Inferior parietal cortex (tissue), 1 donor: ENCODE results near the gene RAB5A.
"Not testable (repeated sequence)": the region's sequence is repeated elsewhere in the genome, so short reads cannot be mapped to it uniquely, and the experiment has no call there.

ENCODE experiments used
- DNase-seq: peaks from one replicate; pipeline ENCODE4 v3.0.0-alpha.2; 2016; ENCODE audit errors: extremely low spot score

RAB5A gene

DNA sequence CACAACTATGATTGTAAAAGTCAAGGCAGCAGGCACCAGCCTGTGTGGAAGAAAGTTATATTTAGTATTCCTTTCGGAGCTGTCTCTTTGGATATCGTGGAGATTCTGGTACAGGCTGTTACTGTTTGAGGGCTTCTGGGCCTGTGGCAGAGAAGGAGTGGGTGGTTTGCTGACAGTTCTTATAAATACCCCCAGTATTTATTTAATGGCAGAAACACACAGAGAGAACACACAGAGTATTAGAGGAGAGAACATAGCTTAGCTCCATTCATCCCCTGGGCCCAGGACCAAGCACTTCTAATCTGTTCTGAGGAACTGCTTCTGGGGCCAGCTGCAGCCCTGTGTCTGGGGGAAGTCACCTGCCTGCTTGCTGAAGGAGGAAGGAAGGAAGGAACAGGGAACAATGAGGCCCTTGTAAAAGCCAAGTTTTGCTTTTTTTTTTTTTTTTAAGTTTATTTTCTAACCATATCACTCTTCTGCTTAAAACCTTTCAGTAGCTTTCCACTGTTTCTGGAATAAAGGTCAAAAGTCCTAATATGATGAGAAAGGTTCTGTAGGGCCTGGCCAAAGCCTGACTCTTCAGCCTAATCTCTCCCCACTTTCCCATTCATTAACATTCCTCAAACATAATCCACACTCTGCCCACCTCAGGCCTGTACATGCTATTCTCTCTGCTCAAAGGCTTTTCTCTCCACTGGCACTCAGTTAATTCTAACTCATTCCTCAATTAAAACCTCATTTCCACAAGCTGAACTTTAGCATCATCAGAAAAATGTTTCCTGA, 76.9 kb downstream of the RAB5A start:
- DNase-seq, result peak; percentile 40

- DNase-seq, result no peak
Observed at GRCh38 chr3:20027136-20027535, 80.2 kb downstream of the RAB5A start.

DNA sequence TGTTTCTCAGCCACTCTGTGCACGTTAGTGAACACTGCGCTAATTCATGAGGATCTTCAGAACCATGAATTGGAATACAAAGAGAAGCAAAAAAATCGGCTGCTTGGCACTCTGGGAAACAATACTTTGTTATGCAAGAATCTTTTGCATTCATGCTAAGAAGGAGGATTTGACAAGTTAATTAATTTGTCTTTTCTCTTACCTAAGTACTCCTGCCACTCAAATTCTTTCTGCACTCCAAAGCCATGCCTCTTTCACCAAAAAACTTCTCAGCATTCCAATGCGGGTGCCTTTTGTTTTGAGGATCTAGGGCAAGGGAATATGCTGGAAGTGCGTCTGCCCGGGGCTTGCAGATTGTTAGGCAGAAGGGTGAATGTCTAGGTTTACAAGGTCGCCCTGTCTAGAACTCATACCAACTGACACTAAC, 82.0 kb downstream of the RAB5A start:
- DNase-seq, result no peak

DNA sequence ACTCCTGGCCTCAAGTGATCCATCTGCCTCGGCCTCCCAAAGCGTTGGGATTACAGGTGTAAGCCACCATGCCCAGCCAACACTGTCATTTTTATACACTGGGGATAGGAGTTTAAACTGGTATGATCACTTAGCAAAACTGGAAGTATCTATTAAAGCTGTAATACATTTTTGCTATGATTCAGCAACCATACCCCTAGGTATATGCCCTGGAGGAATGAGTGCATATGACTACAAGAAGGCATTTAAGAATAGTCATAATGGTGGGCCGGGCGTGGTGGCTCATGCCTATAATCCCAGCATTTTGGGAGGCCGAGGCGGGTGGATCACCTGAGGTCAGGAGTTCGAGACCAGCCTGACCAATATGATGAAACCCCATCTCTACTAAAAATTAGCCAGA, 85.0 kb downstream of the RAB5A start:
- DNase-seq, result not testable (repeated sequence)
